ENCODE measurements around the gene RAB9A. TPM values are rescaled to one million over a fixed set of nuclear protein-coding genes. Genes with fewer than 3 reads are reported as not detected.

RAB9A gene
- total RNA-seq, 1 experiment from 2014 or later = 29.5 TPM

DNA sequence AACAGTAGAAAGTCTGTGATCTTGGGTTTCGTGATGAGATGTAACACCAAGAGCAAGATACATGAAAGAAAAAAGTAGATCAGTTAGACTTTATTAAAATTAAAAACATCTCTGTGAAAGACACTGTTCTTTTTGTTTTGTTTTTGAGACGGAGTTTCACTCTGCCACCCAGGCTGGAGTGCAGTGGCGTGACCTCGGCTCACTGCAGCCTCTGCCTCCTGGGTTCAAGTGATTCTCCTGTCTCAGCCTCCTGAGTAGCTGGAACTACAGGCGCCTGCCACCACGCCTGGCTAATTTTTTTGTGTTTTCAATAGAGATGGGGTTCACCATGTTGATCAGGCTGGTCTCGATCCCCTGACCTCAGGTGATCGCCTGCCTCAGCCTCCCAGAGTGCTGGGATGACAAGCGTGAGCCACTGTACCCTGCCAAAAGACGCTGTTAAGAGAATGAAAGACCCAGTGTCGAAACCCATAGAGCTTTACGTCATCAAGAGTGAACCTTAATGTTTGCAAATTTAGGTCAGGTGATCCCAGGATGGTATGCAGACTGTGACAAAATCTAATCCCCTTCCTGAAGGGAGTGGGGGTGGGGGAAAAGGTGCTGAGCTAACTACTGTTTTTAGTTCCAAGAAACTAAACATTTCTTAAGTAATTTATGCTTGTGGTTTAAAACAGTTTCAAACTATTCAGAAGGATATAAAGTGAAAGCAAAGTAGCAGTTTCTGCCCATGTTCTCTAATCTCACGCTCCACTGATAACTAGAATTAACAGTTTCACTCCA is 53.7 kb downstream of the RAB9A start:
- no peak overlapping the region for H3K4me3 ChIP-seq (ENCODE audit: low read length)
- TF ChIP-seq EZH2phosphoT487 (IDR thresholded peaks at IDR 0.05; ENCODE audit: borderline replicate concordance, low read length) = no peak
- no peak for TF ChIP-seq EZH2 (IDR thresholded peaks at IDR 0.05; ENCODE audit: low read length, unreplicated experiment)
- TF ChIP-seq, protein P1, sequence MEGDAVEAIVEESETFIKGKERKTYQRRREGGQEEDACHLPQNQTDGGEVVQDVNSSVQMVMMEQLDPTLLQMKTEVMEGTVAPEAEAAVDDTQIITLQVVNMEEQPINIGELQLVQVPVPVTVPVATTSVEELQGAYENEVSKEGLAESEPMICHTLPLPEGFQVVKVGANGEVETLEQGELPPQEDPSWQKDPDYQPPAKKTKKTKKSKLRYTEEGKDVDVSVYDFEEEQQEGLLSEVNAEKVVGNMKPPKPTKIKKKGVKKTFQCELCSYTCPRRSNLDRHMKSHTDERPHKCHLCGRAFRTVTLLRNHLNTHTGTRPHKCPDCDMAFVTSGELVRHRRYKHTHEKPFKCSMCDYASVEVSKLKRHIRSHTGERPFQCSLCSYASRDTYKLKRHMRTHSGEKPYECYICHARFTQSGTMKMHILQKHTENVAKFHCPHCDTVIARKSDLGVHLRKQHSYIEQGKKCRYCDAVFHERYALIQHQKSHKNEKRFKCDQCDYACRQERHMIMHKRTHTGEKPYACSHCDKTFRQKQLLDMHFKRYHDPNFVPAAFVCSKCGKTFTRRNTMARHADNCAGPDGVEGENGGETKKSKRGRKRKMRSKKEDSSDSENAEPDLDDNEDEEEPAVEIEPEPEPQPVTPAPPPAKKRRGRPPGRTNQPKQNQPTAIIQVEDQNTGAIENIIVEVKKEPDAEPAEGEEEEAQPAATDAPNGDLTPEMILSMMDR (conservative IDR thresholded peaks at IDR 0.05; ENCODE audit: low read depth, low read length) = no peak
- H3K9ac ChIP-seq (ENCODE audit: low read length) = no peak overlapping the region
- no peaks in the 10 kb centered on the region for H3F3A ChIP-seq (ENCODE audit: low read length, unreplicated experiment)
- peaks cover 21% of the 10 kb centered on the region for H3K36me3 ChIP-seq (ENCODE audit: low read depth, low read length)
- no peak for DNase-seq
- no peaks in the 10 kb centered on the region for H3K27me3 ChIP-seq (ENCODE audit: low read length)
- intact Hi-C loops (cut with micrococcal nuclease) = no loop called here
- H4K20me1 ChIP-seq (ENCODE audit: low read length) = no peaks in the 10 kb centered on the region
- no peak overlapping the region for H2AFZ ChIP-seq (ENCODE audit: low read length)
- no peak for ATAC-seq
- no peaks in the 10 kb centered on the region for H3K9me3 ChIP-seq (ENCODE audit: low read length)
- H3K27ac ChIP-seq (ENCODE audit: low read length) = no peak overlapping the region
- no TSS peak for BruUV-seq (replicated peaks)
- H3K9me2 ChIP-seq (replicated peaks; ENCODE audit: low read length) = no peaks in the 10 kb centered on the region
- POLR2A ChIA-PET (ENCODE audit: unreplicated experiment) = interaction anchor here (0.6 kb wide), 1 partner anchor 8 kb away, joined by 3 read pairs; the partner anchor contains the start of genes OFD1 and TRAPPC2
- peaks cover 1% of the 10 kb centered on the region; the same call in 1 of the 2 replicates for H3K4me1 ChIP-seq (ENCODE audit: insufficient read depth, low read length)
- CTCF ChIA-PET = no interaction called here
- 0 out of 2 replicates have a peak, but pooled peaks cover 1% of the 10 kb centered on the region for H3K79me2 ChIP-seq (ENCODE audit: low read length)
- no peak overlapping the region for H3K4me2 ChIP-seq (ENCODE audit: low read length)

DNA sequence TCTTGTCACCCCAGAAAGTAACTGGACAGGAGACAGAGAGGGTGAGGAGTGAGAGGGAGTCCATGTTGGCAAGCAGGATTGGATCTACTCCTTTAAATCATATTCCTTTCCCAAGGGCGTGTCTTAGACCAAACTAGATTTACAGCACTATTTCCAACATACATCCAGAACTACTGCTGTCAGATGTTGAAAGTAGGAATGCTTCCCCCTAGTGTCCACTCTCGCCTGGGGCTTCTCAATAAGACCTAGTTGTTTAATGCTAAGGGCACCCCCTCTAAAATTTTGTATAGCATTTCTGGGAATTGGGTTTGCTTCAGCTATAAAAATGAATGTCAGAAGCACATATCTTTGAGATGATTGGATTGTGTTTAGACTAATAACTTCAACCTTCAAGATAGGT is 58.9 kb downstream of the RAB9A start:
- Histone ChIP-seq H3K4me3 (ENCODE audit: low read length) (no peak overlapping the region), H3K4me1 (ENCODE audit: insufficient read depth, low read length) (peaks cover 23% of the 10 kb centered on the region), H3K4me2 (ENCODE audit: low read length) (no peak overlapping the region), H3K27me3 (ENCODE audit: low read length) (no peaks in the 10 kb centered on the region), H3K9me3 (ENCODE audit: low read length) (no peaks in the 10 kb centered on the region), H3K79me2 (ENCODE audit: low read length) (peaks cover 4% of the 10 kb centered on the region; the same call in 1 of the 2 replicates), H3K36me3 (ENCODE audit: low read depth, low read length) (peaks cover 25% of the 10 kb centered on the region), H2AFZ (ENCODE audit: low read length) (no peak overlapping the region), H3F3A (ENCODE audit: low read length, unreplicated experiment) (no peaks in the 10 kb centered on the region), H4K20me1 (ENCODE audit: low read length) (no peaks in the 10 kb centered on the region), H3K27ac (ENCODE audit: low read length) (peak overlapping the region; percentile 38; the same call in 1 of the 2 replicates), H3K9me2 (replicated peaks; ENCODE audit: low read length) (no peaks in the 10 kb centered on the region), H3K9ac (ENCODE audit: low read length) (no peak overlapping the region)
- ChIA-PET POLR2A (ENCODE audit: unreplicated experiment) (no interaction called here), CTCF (interaction anchor here (0.5 kb wide), 1 partner anchor 136 kb away, joined by 4 read pairs; no protein-coding TSS in a partner anchor)
- intact Hi-C loops (cut with micrococcal nuclease) = no loop called here
- DNase-seq (peak; percentile 71), ATAC-seq (peak; percentile 69)
- TF ChIP-seq EZH2 (IDR thresholded peaks at IDR 0.05; ENCODE audit: low read length, unreplicated experiment) (no peak), EZH2phosphoT487 (IDR thresholded peaks at IDR 0.05; ENCODE audit: borderline replicate concordance, low read length) (no peak)
- TF ChIP-seq, protein P1 (conservative IDR thresholded peaks at IDR 0.05; ENCODE audit: low read depth, low read length) = peak; percentile 70
- no TSS peak for BruUV-seq (replicated peaks)

- H3K4me2 ChIP-seq (ENCODE audit: low read length) = no peak overlapping the region
Measured at GRCh38 chrX:13748486-13748885, 59.6 kb downstream of the RAB9A start.

More at GRCh38 chrX:13748486-13748885, 59.6 kb downstream of the RAB9A start:
- CTCF ChIA-PET = interaction anchor here (0.5 kb wide), 1 partner anchor 135 kb away, joined by 4 read pairs; no protein-coding TSS in a partner anchor
- Histone ChIP-seq H4K20me1 (ENCODE audit: low read length) (no peaks in the 10 kb centered on the region), H3K4me3 (ENCODE audit: low read length) (no peak overlapping the region), H3K9me2 (replicated peaks; ENCODE audit: low read length) (no peaks in the 10 kb centered on the region), H3K9me3 (ENCODE audit: low read length) (no peaks in the 10 kb centered on the region), H3K27ac (ENCODE audit: low read length) (peak overlapping the region; percentile 38; the same call in 1 of the 2 replicates), H3K27me3 (ENCODE audit: low read length) (no peaks in the 10 kb centered on the region), H3K36me3 (ENCODE audit: low read depth, low read length) (peaks cover 29% of the 10 kb centered on the region), H3K79me2 (ENCODE audit: low read length) (peaks cover 7% of the 10 kb centered on the region; the same call in 1 of the 2 replicates), H2AFZ (ENCODE audit: low read length) (no peak overlapping the region), H3K9ac (ENCODE audit: low read length) (no peak overlapping the region), H3F3A (ENCODE audit: low read length, unreplicated experiment) (no peaks in the 10 kb centered on the region), H3K4me1 (ENCODE audit: insufficient read depth, low read length) (peaks cover 26% of the 10 kb centered on the region)
- DNase-seq (peak; percentile 27), ATAC-seq (no peak)
- intact Hi-C loops (cut with micrococcal nuclease) = no loop called here
- POLR2A ChIA-PET (ENCODE audit: unreplicated experiment) = no interaction called here
- BruUV-seq (replicated peaks) = no TSS peak
- TF ChIP-seq EZH2 (IDR thresholded peaks at IDR 0.05; ENCODE audit: low read length, unreplicated experiment) (no peak), EZH2phosphoT487 (IDR thresholded peaks at IDR 0.05; ENCODE audit: borderline replicate concordance, low read length) (no peak)
- TF ChIP-seq, protein P1 (conservative IDR thresholded peaks at IDR 0.05; ENCODE audit: low read depth, low read length) = no peak

All from PC-3 (cell line).